Activated naive CD4-positive, alpha-beta T cell treated with anti-CD3 and anti-CD28 coated beads for 36 hours (primary cell): ENCODE results near the gene CLDN4. TPM values are rescaled to one million over a fixed set of nuclear protein-coding genes. Genes with fewer than 3 reads are reported as not detected.
"Not testable (repeated sequence)": the region's sequence is repeated elsewhere in the genome, so short reads cannot be mapped to it uniquely, and the experiment has no call there.

Source experiments
- CTCF ChIA-PET: fragments of 350-600 bp; sonication (Branson Sonifier 250); formaldehyde crosslinking; loops from one replicate; lab custom pipeline; 2021; ENCODE audit warnings: antibody characterized with exemption; lab: Charles Lee
- DNase-seq: peaks from one replicate; pipeline ENCODE4 v3.0.0-alpha.2; 2020
- H3K27ac Mint-ChIP-seq: one replicate; pipeline ENCODE4 v1.8.0; 2021; ENCODE audit warnings: mild to moderate bottlenecking, mixed read lengths
- H3K27me3 Mint-ChIP-seq: one replicate; pipeline ENCODE4 v1.8.0; 2021; ENCODE audit warnings: low read depth, mixed read lengths
- H3K36me3 Mint-ChIP-seq: one replicate; pipeline ENCODE4 v1.8.0; 2021; ENCODE audit warnings: low read depth, mixed read lengths
- H3K4me1 Mint-ChIP-seq: one replicate; pipeline ENCODE4 v1.8.0; 2021; ENCODE audit warnings: low read depth, mixed read lengths
- H3K4me3 Mint-ChIP-seq: one replicate; pipeline ENCODE4 v1.8.0; 2021; ENCODE audit warnings: mild to moderate bottlenecking, moderate library complexity, mixed read lengths
- H3K9me3 Mint-ChIP-seq: one replicate; pipeline ENCODE4 v1.8.0; 2021; ENCODE audit warnings: mixed read lengths
- intact Hi-C: fragments of 100-400 bp; cut with micrococcal nuclease; formaldehyde crosslinking; loops from one replicate; pipeline ENCODE4 v1.15.1; 2023
- total RNA-seq, 2 experiments: library from RNA; stranded (reverse); gene quantifications; one replicate each; pipeline ENCODE4 v1.2.3, GENCODE V29; 2021

CLDN4 gene
- total RNA-seq, 2 experiments from 2014 or later: 0.10 to 0.25 TPM

DNA sequence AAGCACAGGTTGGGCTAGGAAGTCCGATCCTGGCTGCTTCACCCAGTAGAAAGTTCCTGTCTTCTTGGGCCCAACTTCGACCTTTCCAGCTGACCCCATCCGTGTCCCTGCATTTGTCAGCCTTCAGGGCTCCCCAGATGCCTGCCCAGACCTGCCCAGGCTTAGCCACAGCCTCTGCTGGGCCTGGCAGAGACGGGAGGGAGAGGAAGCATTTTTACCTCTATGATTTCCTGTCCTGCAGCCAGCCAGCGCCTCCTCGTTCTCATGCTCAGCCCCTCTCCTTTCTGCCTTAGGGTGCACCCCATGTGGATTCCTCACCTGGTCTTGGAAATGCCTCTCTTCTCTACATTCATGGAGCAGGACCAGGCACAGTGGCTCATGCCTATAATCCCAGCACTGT, 7.8 kb downstream of the CLDN4 start:
- H3K4me3 Mint-ChIP-seq: no peak overlapping the region
- H3K36me3 Mint-ChIP-seq: no peaks in the 10 kb centered on the region
- intact Hi-C loops: no loop called here
- CTCF ChIA-PET: no interaction called here
- no peaks in the 10 kb centered on the region for H3K27me3 Mint-ChIP-seq
- DNase-seq: no peak
- H3K27ac Mint-ChIP-seq: no peak overlapping the region
- peaks cover 2% of the 10 kb centered on the region for H3K4me1 Mint-ChIP-seq
- H3K9me3 Mint-ChIP-seq: no peaks in the 10 kb centered on the region

GRCh38 chr7:73839290-73839689, 8.5 kb downstream of the CLDN4 start:
- H3K9me3 Mint-ChIP-seq: no peaks in the 10 kb centered on the region
- H3K36me3 Mint-ChIP-seq: no peaks in the 10 kb centered on the region
- intact Hi-C loops: no loop called here
- H3K4me3 Mint-ChIP-seq: no peak overlapping the region
- no peak for DNase-seq
- no peak overlapping the region for H3K27ac Mint-ChIP-seq
- H3K4me1 Mint-ChIP-seq: peaks cover 5% of the 10 kb centered on the region
- CTCF ChIA-PET: no interaction called here
- no peaks in the 10 kb centered on the region for H3K27me3 Mint-ChIP-seq

DNA sequence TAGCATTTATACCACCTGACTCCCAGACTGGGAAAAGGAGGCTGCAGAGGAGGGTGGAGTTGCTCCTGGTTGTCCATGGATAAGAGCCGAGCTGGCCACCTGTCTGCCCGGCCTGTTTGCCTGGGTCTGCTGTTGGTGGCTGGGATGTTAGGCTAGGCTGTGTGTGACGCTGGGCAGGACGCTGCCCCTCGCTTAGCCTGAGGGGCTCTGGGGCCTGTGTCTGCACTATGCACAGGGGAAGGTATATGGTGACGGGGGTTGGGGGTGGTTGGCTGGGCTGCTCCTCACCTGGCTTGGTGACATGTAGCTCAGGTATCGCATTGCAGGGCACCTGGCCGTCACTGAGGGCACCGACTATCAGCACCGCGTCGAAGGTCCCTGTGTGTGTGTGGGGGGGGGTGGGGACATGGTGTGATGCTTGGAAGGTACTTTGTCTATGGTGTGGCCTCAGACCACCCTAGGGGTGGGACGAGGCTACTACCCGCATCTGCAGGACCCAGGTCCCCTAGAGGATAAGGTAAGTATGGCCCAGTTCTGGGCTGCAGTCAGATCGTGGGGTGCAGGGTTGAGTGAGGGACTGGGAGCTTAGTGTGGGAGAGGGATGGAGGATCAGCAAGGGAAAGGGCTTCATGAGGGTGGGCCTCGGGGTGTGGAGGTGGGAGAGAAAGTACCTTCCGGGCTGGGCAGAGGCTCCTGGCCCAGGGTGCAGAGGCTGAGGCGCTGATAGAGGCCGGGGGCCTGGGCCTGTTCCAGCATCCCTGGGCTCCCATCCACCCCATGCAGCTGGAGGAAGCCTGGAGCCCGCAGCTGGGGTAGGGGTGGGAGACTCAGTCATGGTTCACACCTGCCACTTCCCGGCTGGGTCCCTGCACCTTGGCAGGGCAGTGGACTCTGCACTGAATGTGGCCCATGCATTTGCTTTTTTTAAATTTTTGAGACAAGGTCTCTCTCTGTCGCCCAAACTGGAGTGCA, 9.2 kb downstream of the CLDN4 start:
- Mint-ChIP-seq H3K4me3 (no peak overlapping the region), H3K27ac (no peak overlapping the region), H3K36me3 (no peaks in the 10 kb centered on the region), H3K27me3 (no peaks in the 10 kb centered on the region), H3K9me3 (no peaks in the 10 kb centered on the region), H3K4me1 (peaks cover 5% of the 10 kb centered on the region)
- CTCF ChIA-PET: interaction anchor here (1.3 kb wide), 1 partner anchor 13 kb away, joined by 3 read pairs; no protein-coding TSS in a partner anchor
- intact Hi-C loops: loop anchor here (5.0 kb wide), 2 partner anchors 173 to 242 kb away; partner anchors contain the start of genes LIMK1 and VPS37D
- no peak for DNase-seq

DNA sequence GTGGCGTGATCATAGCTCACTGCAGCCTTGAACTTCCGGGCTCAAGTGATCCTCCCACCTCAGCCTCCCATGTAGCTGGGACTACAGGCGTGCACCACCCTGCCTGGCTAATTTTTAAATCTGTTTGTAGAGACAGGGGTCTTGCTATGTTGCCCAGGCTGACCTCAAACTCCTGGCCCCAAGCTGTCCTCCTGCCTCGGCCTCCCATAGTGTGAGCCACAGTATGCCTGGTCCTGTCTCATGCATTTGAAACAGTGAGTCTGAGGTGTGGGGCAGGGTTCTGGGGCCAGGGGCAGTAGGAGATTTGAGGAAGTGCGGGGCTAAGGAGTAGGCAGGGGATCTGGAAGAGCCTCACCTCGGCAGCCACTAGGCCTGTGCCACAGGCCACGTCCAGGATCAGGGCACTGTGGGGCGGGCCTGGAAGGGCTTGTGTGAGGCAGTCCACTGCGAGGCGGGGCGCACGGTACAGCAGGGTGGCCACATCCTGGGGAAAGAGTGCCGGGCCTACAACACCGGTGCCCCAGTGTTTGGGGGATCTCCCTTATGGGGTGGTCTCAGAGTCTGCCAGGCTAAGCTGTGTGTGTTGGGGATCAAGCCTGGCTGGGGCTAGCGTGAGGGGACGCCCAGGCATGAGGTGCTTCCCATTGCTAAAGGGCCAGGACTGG, 10.1 kb downstream of the CLDN4 start:
- intact Hi-C loops: loop anchor here (5.0 kb wide), 2 partner anchors 174 to 241 kb away; partner anchors contain the start of genes LIMK1 and VPS37D
- no peak overlapping the region for H3K27ac Mint-ChIP-seq
- no peak overlapping the region for H3K4me3 Mint-ChIP-seq
- H3K27me3 Mint-ChIP-seq: no peaks in the 10 kb centered on the region
- no peaks in the 10 kb centered on the region for H3K9me3 Mint-ChIP-seq
- CTCF ChIA-PET: interaction anchor here (0.6 to 1.3 kb wide), 2 partner anchors 14 to 179 kb away, joined by 3 to 4 read pairs; no protein-coding TSS in a partner anchor
- no peak for DNase-seq
- peaks cover 5% of the 10 kb centered on the region for H3K4me1 Mint-ChIP-seq
- no peaks in the 10 kb centered on the region for H3K36me3 Mint-ChIP-seq

- Mint-ChIP-seq H3K4me3 (peak overlapping the region; percentile 80), H3K27ac (no peak overlapping the region)
Observed at GRCh38 chr7:73841689-73842066, 10.9 kb downstream of the CLDN4 start.

DNA sequence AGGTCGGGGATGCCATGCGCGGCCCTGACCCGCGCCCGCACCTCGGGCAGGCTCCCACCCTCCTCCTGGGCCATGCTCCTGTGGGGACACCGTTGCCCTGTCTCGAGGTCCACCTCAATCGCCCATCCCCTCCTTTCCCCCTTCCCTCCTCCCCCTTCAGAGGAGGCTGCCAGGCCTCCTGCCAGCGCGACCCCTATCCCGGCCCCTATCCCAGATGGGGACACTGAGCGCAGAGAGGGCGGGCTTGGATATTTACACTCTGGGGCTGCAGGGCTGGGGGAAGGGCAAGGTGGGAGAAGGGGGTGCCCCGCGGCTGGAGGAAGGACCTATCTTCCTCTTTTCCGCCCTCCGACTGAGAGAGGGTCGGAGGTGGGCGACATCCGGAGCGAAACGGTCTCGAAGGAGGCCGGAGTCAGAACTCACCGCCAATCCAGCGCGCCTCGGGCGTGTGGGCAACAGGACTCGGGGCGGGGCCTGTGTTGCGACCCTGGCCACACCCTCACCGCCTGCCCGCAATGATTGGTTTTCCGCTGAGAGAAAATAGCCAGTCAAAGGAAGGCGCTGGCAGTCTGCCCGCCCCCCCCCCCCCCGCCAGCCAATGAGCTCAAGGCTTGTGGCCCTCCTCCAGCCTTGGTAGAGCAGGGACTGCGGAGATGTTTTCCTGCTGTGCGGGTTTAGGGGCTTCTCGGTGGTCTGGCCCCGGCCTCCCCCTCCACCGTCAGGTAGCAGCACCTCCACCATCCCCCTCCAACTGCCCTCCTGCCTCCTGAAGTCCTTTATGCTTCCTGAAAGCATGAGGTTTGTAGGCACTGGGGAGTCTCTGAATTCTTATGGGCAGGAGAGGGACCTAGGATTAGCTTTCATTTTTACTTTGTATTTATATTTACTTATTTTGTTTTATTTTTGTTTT, 11.5 kb downstream of the CLDN4 start, which contains the start of gene METTL27:
Gene METTL27, minus strand, starts transcription at position 450 of the 910 bp plus-strand sequence. Its CDS starts 376 bp downstream, at position 74.
- peaks cover 5% of the 10 kb centered on the region for H3K4me1 Mint-ChIP-seq
- no peaks in the 10 kb centered on the region for H3K9me3 Mint-ChIP-seq
- H3K36me3 Mint-ChIP-seq: no peaks in the 10 kb centered on the region
- peak within 1 kb of the TSS; percentile 50 for H3K27ac Mint-ChIP-seq
- intact Hi-C loops: loop anchor here (2.0 to 5.0 kb wide), 4 partner anchors 14 to 240 kb away; partner anchors contain the start of genes ABHD11, LIMK1 and VPS37D
- H3K27me3 Mint-ChIP-seq: no peaks in the 10 kb centered on the region
- CTCF ChIA-PET: interaction anchor here (0.6 to 1.6 kb wide), 5 partner anchors 12 to 333 kb away, joined by 3 to 13 read pairs (median 4); no protein-coding TSS in a partner anchor
- DNase-seq: peak; percentile 95
- H3K4me3 Mint-ChIP-seq: peak within 1 kb of the TSS; percentile 80

More at GRCh38 chr7:73841689-73842066, 10.9 kb downstream of the CLDN4 start:
- H3K36me3 Mint-ChIP-seq: no peaks in the 10 kb centered on the region
- peaks cover 5% of the 10 kb centered on the region for H3K4me1 Mint-ChIP-seq
- H3K27me3 Mint-ChIP-seq: no peaks in the 10 kb centered on the region
- DNase-seq: no peak
- CTCF ChIA-PET: interaction anchor here (0.6 kb wide), 1 partner anchor 334 kb away, joined by 3 read pairs; no protein-coding TSS in a partner anchor
- intact Hi-C loops: loop anchor here (2.0 to 5.0 kb wide), 4 partner anchors 13 to 241 kb away; partner anchors contain the start of genes ABHD11, LIMK1 and VPS37D
- no peaks in the 10 kb centered on the region for H3K9me3 Mint-ChIP-seq

GRCh38 chr7:73844131-73844547, 13.3 kb downstream of the CLDN4 start:
- CTCF ChIA-PET: interaction anchor here (0.6 kb wide), 1 partner anchor 669 kb away, joined by 3 read pairs; no protein-coding TSS in a partner anchor
- Mint-ChIP-seq H3K27me3 (no peaks in the 10 kb centered on the region), H3K4me3 (peak overlapping the region; percentile 26), H3K27ac (no peak overlapping the region), H3K9me3 (no peaks in the 10 kb centered on the region), H3K4me1 (peaks cover 5% of the 10 kb centered on the region), H3K36me3 (no peaks in the 10 kb centered on the region)
- intact Hi-C loops: loop anchor here (5.0 kb wide), 2 partner anchors 177 to 238 kb away; partner anchors contain the start of genes LIMK1 and VPS37D
- DNase-seq: no peak

- H3K27ac Mint-ChIP-seq: no peak overlapping the region
- no peaks in the 10 kb centered on the region for H3K9me3 Mint-ChIP-seq
- H3K27me3 Mint-ChIP-seq: no peaks in the 10 kb centered on the region
- no peak overlapping the region for H3K4me3 Mint-ChIP-seq
- no peaks in the 10 kb centered on the region for H3K36me3 Mint-ChIP-seq
- CTCF ChIA-PET: no interaction called here
- DNase-seq: no peak
- intact Hi-C loops: loop anchor here (5.0 kb wide), 2 partner anchors 178 to 237 kb away; partner anchors contain the start of genes LIMK1 and VPS37D
- peaks cover 8% of the 10 kb centered on the region for H3K4me1 Mint-ChIP-seq
Observed at GRCh38 chr7:73844848-73845460, 14.2 kb downstream of the CLDN4 start.

GRCh38 chr7:73845701-73846195, 15.0 kb downstream of the CLDN4 start:
- H3K4me3 Mint-ChIP-seq, H3K36me3 Mint-ChIP-seq, CTCF ChIA-PET, H3K27me3 Mint-ChIP-seq, H3K9me3 Mint-ChIP-seq, intact Hi-C loops, DNase-seq, H3K27ac Mint-ChIP-seq: not testable (repeated sequence)
- H3K4me1 Mint-ChIP-seq: peaks cover 10% of the 10 kb centered on the region

GRCh38 chr7:73847941-73848723, 17.3 kb downstream of the CLDN4 start:
- H3K27ac Mint-ChIP-seq: no peak overlapping the region
- H3K27me3 Mint-ChIP-seq: no peaks in the 10 kb centered on the region
- no peaks in the 10 kb centered on the region for H3K9me3 Mint-ChIP-seq
- CTCF ChIA-PET: interaction anchor here (1.3 kb wide), 1 partner anchor 241 kb away, joined by 3 read pairs; no protein-coding TSS in a partner anchor
- peaks cover 25% of the 10 kb centered on the region for H3K4me1 Mint-ChIP-seq
- intact Hi-C loops: no loop called here
- no peaks in the 10 kb centered on the region for H3K36me3 Mint-ChIP-seq
- no peak for DNase-seq
- H3K4me3 Mint-ChIP-seq: no peak overlapping the region
